H1 (cell line): Measurements from ENCODE around the gene GTSE1.

Experiments
- BRCA1 ChIP-seq: IDR thresholded peaks from 2 replicates; pipeline ENCODE4 v1.6.1; 2012; ENCODE audit warnings: low read depth, low read length, improper control_type of control experiment
- CREB1 ChIP-seq: IDR thresholded peaks from 2 replicates; pipeline ENCODE4 v1.6.1; 2012; ENCODE audit warnings: inconsistent platforms
- CTBP2 ChIP-seq: IDR thresholded peaks from 2 replicates; pipeline ENCODE4 v1.7.0; 2011; ENCODE audit warnings: borderline replicate concordance, mild to moderate bottlenecking, moderate library complexity, mixed read lengths, low read length; ENCODE audit not compliant: insufficient read depth, insufficient read length
- EZH2 ChIP-seq: fragments of 200-600 bp; sonication (generic); IDR thresholded peaks from 2 replicates; pipeline ENCODE4 v1.7.1; 2012; ENCODE audit warnings: low read depth, mild to moderate bottlenecking, moderate library complexity, low read length, inconsistent platforms; ENCODE audit not compliant: severe bottlenecking
- GABPA ChIP-seq: IDR thresholded peaks from 2 replicates; pipeline ENCODE4 v1.6.1; 2011; ENCODE audit warnings: mild to moderate bottlenecking, low read length, moderate library complexity, borderline replicate concordance; ENCODE audit not compliant: insufficient read depth
- HDAC2 ChIP-seq, 2 experiments: fragments of 300-600 bp in 1 of 2; sonication (generic) in 1 of 2; IDR thresholded peaks; 2 replicates each; pipeline ENCODE4 v1.6.1; 2011 to 2012; ENCODE audit warnings: low read depth in 2 of 2, low read length in 2 of 2, mild to moderate bottlenecking in 2 of 2, moderate library complexity in 2 of 2, borderline replicate concordance in 1 of 2, inconsistent platforms in 1 of 2
- JUND ChIP-seq: IDR thresholded peaks from 2 replicates; pipeline ENCODE4 v1.6.1; 2011; ENCODE audit warnings: mild to moderate bottlenecking, improper control_type of control experiment, low read length
- POLR2A ChIP-seq, 2 experiments: IDR thresholded peaks; 1 replicate in 1 of 2; 2 replicates in 1 of 2; pipeline ENCODE4 v1.6.1; 2011; ENCODE audit warnings: low read depth in 2 of 2, low read length in 2 of 2, mild to moderate bottlenecking in 2 of 2; ENCODE audit errors: control extremely low read depth in 1 of 2
- POLR2AphosphoS5 ChIP-seq: IDR thresholded peaks from 2 replicates; pipeline ENCODE4 v1.6.1; 2011; ENCODE audit warnings: low read depth, low read length
- RNF2 ChIP-seq: fragments of 200-900, 300-1000 bp; sonication (generic); IDR thresholded peaks from 2 replicates; pipeline ENCODE4 v1.7.1; 2016; ENCODE audit warnings: borderline replicate concordance, low read depth, mild to moderate bottlenecking, antibody characterized with exemption, low read length; ENCODE audit not compliant: poor library complexity, severe bottlenecking; ENCODE audit errors: missing control alignments
- TAF1 ChIP-seq: IDR thresholded peaks from 2 replicates; pipeline ENCODE4 v1.6.1; 2011; ENCODE audit warnings: mild to moderate bottlenecking, low read depth, low read length
- TCF12 ChIP-seq: IDR thresholded peaks from 2 replicates; pipeline ENCODE4 v1.6.1; 2011; ENCODE audit warnings: low read depth, mild to moderate bottlenecking, low read length
- TF ChIP-seq, protein P1 (sequence below), 3 experiments: IDR thresholded peaks; 1 replicate in 2 of 3; 2 replicates in 1 of 3; pipeline versions ENCODE4 v1.5.1 to v1.6.1; 2011; ENCODE audit warnings: low read length in 3 of 3, mild to moderate bottlenecking in 3 of 3, inconsistent platforms in 2 of 3, low read depth in 1 of 3, moderate library complexity in 1 of 3; ENCODE audit not compliant: insufficient read depth in 1 of 3; ENCODE audit errors: control extremely low read depth in 1 of 3

DNA sequence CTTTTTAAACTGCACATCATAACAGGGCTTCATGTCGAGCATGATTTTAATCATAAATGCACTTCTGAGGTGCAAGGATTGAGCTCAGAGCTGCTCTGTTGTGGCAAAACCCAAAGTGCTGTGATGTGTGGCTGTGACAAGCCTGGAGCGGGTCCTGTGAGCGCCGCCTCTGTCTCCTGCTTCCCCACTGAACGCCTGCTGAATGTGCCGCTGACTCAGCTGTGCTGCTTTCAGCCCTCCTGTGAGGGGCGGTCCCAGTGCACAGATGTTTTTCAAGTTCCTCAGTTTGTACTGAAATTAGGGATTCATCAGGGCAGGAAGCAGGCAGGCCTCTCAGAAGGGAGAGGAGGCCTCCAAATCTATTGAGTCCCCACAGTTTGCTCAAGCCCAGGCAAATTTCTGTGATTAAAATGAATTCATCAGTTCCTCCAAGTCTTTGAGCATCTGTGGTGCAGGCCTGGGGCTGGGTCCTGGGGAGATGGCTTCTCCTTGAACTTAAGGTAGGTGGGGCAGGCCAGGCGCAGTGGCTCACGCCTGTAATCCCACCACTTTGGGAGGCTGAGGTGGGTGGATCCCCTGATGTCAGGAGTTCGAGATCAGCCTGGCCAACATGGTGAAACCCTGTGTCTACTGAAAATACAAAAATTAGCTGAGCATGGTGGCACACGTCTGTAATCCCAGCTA, 3.0 kb upstream of the GTSE1 start:
- TF ChIP-seq POLR2AphosphoS5 (no peak), GABPA (no peak), TCF12 (no peak), CREB1 (no peak), POLR2A (IDR thresholded peaks at IDR 0.05; ENCODE audit: control extremely low read depth in 1 of 2, low read depth in 2 of 2, low read length in 2 of 2) (no peak), EZH2 (no peak), JUND (no peak), TAF1 (no peak), RNF2 (no peak), BRCA1 (no peak), CTBP2 (no peak), HDAC2 (IDR thresholded peaks at IDR 0.05; ENCODE audit: borderline replicate concordance in 1 of 2, low read depth in 2 of 2, low read length in 2 of 2) (no peak)
- TF ChIP-seq, protein P1, sequence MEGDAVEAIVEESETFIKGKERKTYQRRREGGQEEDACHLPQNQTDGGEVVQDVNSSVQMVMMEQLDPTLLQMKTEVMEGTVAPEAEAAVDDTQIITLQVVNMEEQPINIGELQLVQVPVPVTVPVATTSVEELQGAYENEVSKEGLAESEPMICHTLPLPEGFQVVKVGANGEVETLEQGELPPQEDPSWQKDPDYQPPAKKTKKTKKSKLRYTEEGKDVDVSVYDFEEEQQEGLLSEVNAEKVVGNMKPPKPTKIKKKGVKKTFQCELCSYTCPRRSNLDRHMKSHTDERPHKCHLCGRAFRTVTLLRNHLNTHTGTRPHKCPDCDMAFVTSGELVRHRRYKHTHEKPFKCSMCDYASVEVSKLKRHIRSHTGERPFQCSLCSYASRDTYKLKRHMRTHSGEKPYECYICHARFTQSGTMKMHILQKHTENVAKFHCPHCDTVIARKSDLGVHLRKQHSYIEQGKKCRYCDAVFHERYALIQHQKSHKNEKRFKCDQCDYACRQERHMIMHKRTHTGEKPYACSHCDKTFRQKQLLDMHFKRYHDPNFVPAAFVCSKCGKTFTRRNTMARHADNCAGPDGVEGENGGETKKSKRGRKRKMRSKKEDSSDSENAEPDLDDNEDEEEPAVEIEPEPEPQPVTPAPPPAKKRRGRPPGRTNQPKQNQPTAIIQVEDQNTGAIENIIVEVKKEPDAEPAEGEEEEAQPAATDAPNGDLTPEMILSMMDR (IDR thresholded peaks at IDR 0.05; ENCODE audit: control extremely low read depth in 1 of 3, insufficient read depth in 1 of 3, low read depth in 1 of 3, low read length in 3 of 3) = no peak
